ENCODE data around the gene RAP2C. TPM values are rescaled to one million over a fixed set of nuclear protein-coding genes. Genes with fewer than 3 reads are reported as not detected.

RAP2C gene
- total RNA-seq, 2 experiments from 2014 or later: 28.7 to 30.1 TPM

DNA sequence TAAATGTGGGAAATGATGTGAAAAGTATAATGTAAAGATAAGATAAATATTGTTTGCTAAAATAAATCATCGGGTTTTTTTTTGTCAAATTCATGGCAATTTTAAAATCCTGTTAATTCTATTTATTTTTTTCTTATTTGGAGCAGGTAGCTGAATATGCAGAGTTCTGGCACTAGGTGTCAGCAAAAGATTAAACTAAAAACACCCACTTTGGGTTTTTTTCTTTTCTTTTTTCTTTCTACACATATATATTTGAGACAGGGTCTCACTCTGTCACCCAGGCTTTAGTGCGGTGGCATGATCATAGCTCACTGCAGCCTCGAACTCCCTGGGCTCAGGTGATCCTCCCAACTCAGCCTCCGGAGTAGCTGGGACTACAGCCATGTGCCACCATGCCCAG, 6.9 kb upstream of the RAP2C start:
- DNase-seq: no peak
- H3K36me3 Mint-ChIP-seq (ENCODE audit: low read depth): no peaks in the 10 kb centered on the region
- no peak overlapping the region for H3K4me3 Mint-ChIP-seq
- H3K9me3 Mint-ChIP-seq: no peaks in the 10 kb centered on the region
- no peak for ATAC-seq
- no peaks in the 10 kb centered on the region for H3K27me3 Mint-ChIP-seq
- CTCF ChIA-PET: interaction anchor here (0.7 to 2.1 kb wide), 6 partner anchors 67 to 405 kb away, joined by 3 to 13 read pairs (median 6); no protein-coding TSS in a partner anchor
- H3K27ac Mint-ChIP-seq: no peak overlapping the region
- intact Hi-C loops (cut with micrococcal nuclease): loop anchor here (2.0 kb wide), 1 partner anchor 389 kb away; no protein-coding TSS in a partner anchor
- peaks cover 9% of the 10 kb centered on the region for H3K4me1 Mint-ChIP-seq (ENCODE audit: low read depth)
- POLR2A ChIA-PET: no interaction called here
- TF ChIP-seq, protein P1, sequence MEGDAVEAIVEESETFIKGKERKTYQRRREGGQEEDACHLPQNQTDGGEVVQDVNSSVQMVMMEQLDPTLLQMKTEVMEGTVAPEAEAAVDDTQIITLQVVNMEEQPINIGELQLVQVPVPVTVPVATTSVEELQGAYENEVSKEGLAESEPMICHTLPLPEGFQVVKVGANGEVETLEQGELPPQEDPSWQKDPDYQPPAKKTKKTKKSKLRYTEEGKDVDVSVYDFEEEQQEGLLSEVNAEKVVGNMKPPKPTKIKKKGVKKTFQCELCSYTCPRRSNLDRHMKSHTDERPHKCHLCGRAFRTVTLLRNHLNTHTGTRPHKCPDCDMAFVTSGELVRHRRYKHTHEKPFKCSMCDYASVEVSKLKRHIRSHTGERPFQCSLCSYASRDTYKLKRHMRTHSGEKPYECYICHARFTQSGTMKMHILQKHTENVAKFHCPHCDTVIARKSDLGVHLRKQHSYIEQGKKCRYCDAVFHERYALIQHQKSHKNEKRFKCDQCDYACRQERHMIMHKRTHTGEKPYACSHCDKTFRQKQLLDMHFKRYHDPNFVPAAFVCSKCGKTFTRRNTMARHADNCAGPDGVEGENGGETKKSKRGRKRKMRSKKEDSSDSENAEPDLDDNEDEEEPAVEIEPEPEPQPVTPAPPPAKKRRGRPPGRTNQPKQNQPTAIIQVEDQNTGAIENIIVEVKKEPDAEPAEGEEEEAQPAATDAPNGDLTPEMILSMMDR (IDR thresholded peaks at IDR 0.05): peak; percentile 40

- H3K27me3 Mint-ChIP-seq: no peaks in the 10 kb centered on the region
- peak; percentile 81 for DNase-seq
- TF ChIP-seq, protein P1 (IDR thresholded peaks at IDR 0.05): no peak
- peaks cover 20% of the 10 kb centered on the region for H3K4me1 Mint-ChIP-seq (ENCODE audit: low read depth)
- peak overlapping the region; percentile 88 for H3K4me3 Mint-ChIP-seq
- ChIA-PET POLR2A (interaction anchor here (0.7 to 1.5 kb wide), 3 partner anchors 21 to 262 kb away, joined by 3 read pairs; no protein-coding TSS in a partner anchor), CTCF (interaction anchor here (1.5 to 3.7 kb wide), 5 partner anchors 11 to 391 kb away, joined by 4 to 28 read pairs (median 5); no protein-coding TSS in a partner anchor)
- intact Hi-C loops (cut with micrococcal nuclease): loop anchor here (2.0 to 10.0 kb wide), 3 partner anchors 125 to 383 kb away; partner anchors contain the start of gene MBNL3
- H3K27ac Mint-ChIP-seq: peak overlapping the region; percentile 93
- peak; percentile 50 for ATAC-seq
- H3K9me3 Mint-ChIP-seq: no peaks in the 10 kb centered on the region
- peaks cover 12% of the 10 kb centered on the region for H3K36me3 Mint-ChIP-seq (ENCODE audit: low read depth)
Observed at GRCh38 chrX:132218100-132218812, 991 bp downstream of the RAP2C start.

GRCh38 chrX:132217203-132218073, 1.8 kb downstream of the RAP2C start:
- H3K27me3 Mint-ChIP-seq: no peaks in the 10 kb centered on the region
- ChIA-PET CTCF (interaction anchor here (1.0 kb wide), 1 partner anchor 125 kb away, joined by 3 read pairs; no protein-coding TSS in a partner anchor), POLR2A (interaction anchor here (0.7 to 1.0 kb wide), 3 partner anchors 14 to 263 kb away, joined by 3 read pairs; no protein-coding TSS in a partner anchor)
- intact Hi-C loops (cut with micrococcal nuclease): loop anchor here (2.0 to 10.0 kb wide), 3 partner anchors 125 to 383 kb away; partner anchors contain the start of gene MBNL3
- H3K36me3 Mint-ChIP-seq (ENCODE audit: low read depth): peaks cover 18% of the 10 kb centered on the region
- peaks cover 27% of the 10 kb centered on the region for H3K4me1 Mint-ChIP-seq (ENCODE audit: low read depth)
- peak overlapping the region; percentile 88 for H3K4me3 Mint-ChIP-seq
- TF ChIP-seq, protein P1 (IDR thresholded peaks at IDR 0.05): no peak
- DNase-seq: peak; percentile 85
- ATAC-seq: peak; percentile 74
- H3K9me3 Mint-ChIP-seq: no peaks in the 10 kb centered on the region
- H3K27ac Mint-ChIP-seq: peak overlapping the region; percentile 93

DNA sequence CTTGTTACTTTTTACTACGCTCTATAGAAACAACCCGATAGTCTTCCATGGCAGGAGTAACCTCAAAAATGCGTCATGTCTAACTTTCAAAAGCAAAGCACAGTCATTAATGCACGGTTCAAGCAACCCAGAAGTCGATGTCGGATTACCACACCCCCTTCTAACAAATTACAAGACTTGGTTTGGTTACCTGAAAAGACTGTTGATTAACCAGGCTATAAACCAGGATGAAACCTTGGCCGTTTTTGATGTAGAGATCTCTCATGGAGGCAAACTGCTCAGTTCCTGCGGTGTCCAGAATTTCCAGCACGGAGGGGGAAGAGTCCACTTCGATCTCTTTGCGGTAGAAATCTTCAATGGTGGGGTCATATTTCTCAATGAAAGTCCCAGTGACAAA, 2.4 kb downstream of the RAP2C start:
- ChIA-PET POLR2A (interaction anchor here (0.7 to 1.6 kb wide), 3 partner anchors 13 to 193 kb away, joined by 3 to 4 read pairs (median 3); no protein-coding TSS in a partner anchor), CTCF (interaction anchor here (1.0 kb wide), 1 partner anchor 124 kb away, joined by 3 read pairs; no protein-coding TSS in a partner anchor)
- TF ChIP-seq, protein P1 (IDR thresholded peaks at IDR 0.05): no peak
- peak; percentile 34 for DNase-seq
- Mint-ChIP-seq H3K9me3 (no peaks in the 10 kb centered on the region), H3K4me3 (peak overlapping the region; percentile 88), H3K27me3 (no peaks in the 10 kb centered on the region), H3K27ac (peak overlapping the region; percentile 93), H3K4me1 (ENCODE audit: low read depth) (peaks cover 30% of the 10 kb centered on the region), H3K36me3 (ENCODE audit: low read depth) (peaks cover 21% of the 10 kb centered on the region)
- ATAC-seq: peak; percentile 54
- intact Hi-C loops (cut with micrococcal nuclease): loop anchor here (10.0 kb wide), 2 partner anchors 268 to 382 kb away; partner anchors contain the start of gene MBNL3

Measured in activated CD8-positive, alpha-beta T cell treated with anti-CD3 and anti-CD28 coated beads for 36 hours (primary cell).